Fibroblast of the aortic adventitia (primary cell): ENCODE data around the gene RETN. TPM values are rescaled to one million over a fixed set of nuclear protein-coding genes. Genes with fewer than 3 reads are reported as not detected.

Source experiments
- DNase-seq: peaks from one replicate; pipeline ENCODE4 v3.0.0-alpha.2; 2010; ENCODE audit warnings: low read depth
- H3K4me3 ChIP-seq: 2 replicates; pipeline ENCODE4 v1.5.1; 2011; ENCODE audit warnings: low read depth, mild to moderate bottlenecking, control low read depth, low read length, moderate library complexity
- CTCF ChIP-seq: IDR thresholded peaks from 2 replicates; pipeline ENCODE4 v1.5.1; 2011; ENCODE audit warnings: mild to moderate bottlenecking, low read length, control low read depth, inconsistent platforms; ENCODE audit not compliant: insufficient read depth
- total RNA-seq: library from RNA; depleted of rRNA; stranded (reverse); fragments of >200 nt; gene quantifications from 2 replicates; pipeline ENCODE4 v1.2.3, GENCODE V29; 2012; ENCODE audit warnings: low replicate concordance

RETN gene
- total RNA-seq, 1 donor, result not detected

- no peak overlapping the region for H3K4me3 ChIP-seq
- no peak for TF ChIP-seq CTCF
- no peak for DNase-seq
Observed at GRCh38 chr19:7715671-7716070, 46.8 kb downstream of the RETN start.

- DNase-seq, result no peak
- no peak overlapping the region for H3K4me3 ChIP-seq
- no peak for TF ChIP-seq CTCF
Observed at GRCh38 chr19:7716762-7717161, 47.9 kb downstream of the RETN start.

DNA sequence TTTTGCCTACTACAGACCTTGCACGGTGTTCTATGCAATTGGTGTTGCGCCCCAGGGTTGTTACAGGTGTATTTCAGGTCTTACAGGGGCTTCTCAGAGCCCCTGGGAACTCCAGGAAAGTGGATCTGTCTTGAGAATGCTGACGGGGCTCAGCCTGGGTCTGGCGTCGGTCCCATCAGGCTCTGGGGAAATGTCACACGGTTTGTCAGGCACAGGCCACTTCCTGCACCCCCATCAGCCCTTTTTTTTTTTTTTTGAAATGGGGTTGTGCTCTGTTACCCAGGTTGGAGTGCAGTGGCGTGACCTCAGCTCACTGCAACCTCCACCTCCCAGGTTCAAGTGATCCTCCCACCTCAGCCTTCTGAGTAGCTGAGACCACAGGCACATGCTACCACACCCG, 49.8 kb downstream of the RETN start:
- DNase-seq, result no peak
- H3K4me3 ChIP-seq, result no peak overlapping the region
- no peak for TF ChIP-seq CTCF

Other genes with a start within 250 kb of the RETN start
- 1.6 and 5.4 TPM in 2 replicates for gene PEX11G, start 180.0 kb upstream of the RETN start, total RNA-seq
- gene ZNF358, start 152.9 kb upstream of the RETN start, total RNA-seq, result 33.9 and 113 TPM in 2 replicates
- 12.0 and 17.3 TPM in 2 replicates for gene MCOLN1, start 146.4 kb upstream of the RETN start, total RNA-seq
- gene PNPLA6, start 133.3 kb upstream of the RETN start, total RNA-seq, result 67.8 and 123 TPM in 2 replicates
- gene CAMSAP3, start 73.2 kb upstream of the RETN start, total RNA-seq, result not detected in 2 replicates
- gene XAB2, start 39.5 kb upstream of the RETN start, total RNA-seq, result 26.9 and 30.5 TPM in 2 replicates
- gene PET100, start 39.3 kb upstream of the RETN start, total RNA-seq, result 7.1 and 35.2 TPM in 2 replicates
- not detected in 2 replicates for gene PCP2, start 35.3 kb upstream of the RETN start, total RNA-seq
- gene STXBP2, start 31.9 kb upstream of the RETN start, total RNA-seq, result 0.90 and 2.8 TPM in 2 replicates
- not detected in 2 replicates for gene MCEMP1, start 8.0 kb downstream of the RETN start, total RNA-seq
- gene TRAPPC5, start 11.8 kb downstream of the RETN start, total RNA-seq, result 26.3 and 38.8 TPM in 2 replicates
- gene FCER2, start 33.1 kb downstream of the RETN start, total RNA-seq, result not detected in 2 replicates
- gene CLEC4G, start 63.1 kb downstream of the RETN start, total RNA-seq, result not detected in 2 replicates
- not detected in 2 replicates for gene CD209, start 78.5 kb downstream of the RETN start, total RNA-seq
- gene CLEC4M, start 94.2 kb downstream of the RETN start, total RNA-seq, result not detected in 2 replicates
- 16.6 and 22.3 TPM in 2 replicates for gene EVI5L, start 161.2 kb downstream of the RETN start, total RNA-seq
- 0.09 and 0.90 TPM in 2 replicates for gene PRR36, start 205.3 kb downstream of the RETN start, total RNA-seq
- gene LRRC8E, start 219.5 kb downstream of the RETN start, total RNA-seq, result 2.1 and 5.2 TPM in 2 replicates
- gene MAP2K7, start 234.8 kb downstream of the RETN start, total RNA-seq, result 3.4 and 10.2 TPM in 2 replicates
- gene TGFBR3L, start 245.8 kb downstream of the RETN start, total RNA-seq, result 0.99 and 1.3 TPM in 2 replicates